GM10847 (cell line): Measurements from ENCODE around the gene PHIP.

Experiments
- POLR2A ChIP-seq: IDR thresholded peaks from 2 replicates; pipeline ENCODE4 v1.6.1; 2011; ENCODE audit not compliant: insufficient read length; ENCODE audit errors: extremely low read depth

PHIP gene

GRCh38 chr6:79042088-79042798, 35.8 kb downstream of the PHIP start:
- no peak for TF ChIP-seq POLR2A

GRCh38 chr6:79040083-79040482, 38.0 kb downstream of the PHIP start:
- TF ChIP-seq POLR2A, result no peak

- TF ChIP-seq POLR2A, result no peak
These were observed 40.0 kb downstream of the PHIP start for GRCh38 chr6:79038061-79038460.

- no peak for TF ChIP-seq POLR2A
These were observed 43.2 kb downstream of the PHIP start for GRCh38 chr6:79034865-79035264.

- no peak for TF ChIP-seq POLR2A
These were observed 44.8 kb downstream of the PHIP start for GRCh38 chr6:79033279-79033678.

- no peak for TF ChIP-seq POLR2A
These were observed 46.0 kb downstream of the PHIP start for GRCh38 chr6:79031821-79032590.

- TF ChIP-seq POLR2A, result no peak
These were observed 47.5 kb downstream of the PHIP start for GRCh38 chr6:79030511-79030910.

GRCh38 chr6:79030023-79030422, 48.0 kb downstream of the PHIP start:
- TF ChIP-seq POLR2A, result no peak

GRCh38 chr6:79028641-79029314, 49.3 kb downstream of the PHIP start:
- no peak for TF ChIP-seq POLR2A

- no peak for TF ChIP-seq POLR2A
These were observed 66.1 kb downstream of the PHIP start for GRCh38 chr6:79011940-79012339.

- TF ChIP-seq POLR2A, result no peak
These were observed 67.6 kb downstream of the PHIP start for GRCh38 chr6:79010422-79010821.

GRCh38 chr6:79009819-79010218, 68.2 kb downstream of the PHIP start:
- TF ChIP-seq POLR2A, result no peak

- TF ChIP-seq POLR2A, result no peak
These were observed 72.6 kb downstream of the PHIP start for GRCh38 chr6:79005497-79005896.

- no peak for TF ChIP-seq POLR2A
These were observed 73.0 kb downstream of the PHIP start for GRCh38 chr6:79005024-79005423.

- no peak for TF ChIP-seq POLR2A
These were observed 73.8 kb downstream of the PHIP start for GRCh38 chr6:79004239-79004638.

- TF ChIP-seq POLR2A, result no peak
These were observed 76.6 kb downstream of the PHIP start for GRCh38 chr6:79001415-79001814.
